CD14-positive monocyte (primary cell): ENCODE results near the gene TNNT2. TPM values are rescaled to one million over a fixed set of nuclear protein-coding genes. Genes with fewer than 3 reads are reported as not detected.

ENCODE experiments used
- DNase-seq, 3 donors: peaks; one replicate each; pipeline ENCODE4 v3.0.0-alpha.2; 2011 to 2022
- H2AFZ ChIP-seq: 2 replicates; pipeline ENCODE4 v1.6.0; 2012; ENCODE audit warnings: mild to moderate bottlenecking, low read depth, low read length, inconsistent platforms; ENCODE audit not compliant: insufficient read depth, poor library complexity, severe bottlenecking
- H3K27ac ChIP-seq, 2 donors: 1 replicate in 1 of 2; 2 replicates in 1 of 2; pipeline ENCODE4 v1.5.1; 2012 to 2013; ENCODE audit warnings: low read length in 2 of 2, control low read depth in 1 of 2, inconsistent platforms in 1 of 2, low read depth in 1 of 2, mild to moderate bottlenecking in 1 of 2
- H3K27me3 ChIP-seq, 2 donors: one replicate each; pipeline versions ENCODE4 v1.6.0 to v1.6.1; 2011 to 2013; ENCODE audit warnings: low read length in 2 of 2; ENCODE audit not compliant: control insufficient read depth in 2 of 2, insufficient read depth in 2 of 2
- H3K36me3 ChIP-seq, 2 donors: replicated peaks in 1 of 2; 1 replicate in 1 of 2; 2 replicates in 1 of 2; pipeline versions ENCODE4 v1.5.1 to v1.6.1; 2012 to 2013; ENCODE audit warnings: low read length in 2 of 2, control low read depth in 1 of 2, inconsistent platforms in 1 of 2, mild to moderate bottlenecking in 1 of 2; ENCODE audit not compliant: insufficient read depth in 2 of 2, control insufficient read depth in 1 of 2
- H3K4me1 ChIP-seq, 2 donors: 1 replicate in 1 of 2; 2 replicates in 1 of 2; pipeline versions ENCODE4 v1.5.1 to v1.6.1; 2012 to 2013; ENCODE audit warnings: low read length in 2 of 2, control low read depth in 1 of 2, inconsistent platforms in 1 of 2, mild to moderate bottlenecking in 1 of 2, moderate library complexity in 1 of 2; ENCODE audit not compliant: insufficient read depth in 2 of 2, control insufficient read depth in 1 of 2
- H3K4me2 ChIP-seq: replicated peaks from 2 replicates; pipeline ENCODE3; 2012; ENCODE audit warnings: low read length, moderate library complexity, mild to moderate bottlenecking; ENCODE audit not compliant: poor library complexity, severe bottlenecking; ENCODE audit errors: extremely low read depth
- H3K4me3 ChIP-seq, 3 experiments: fragments of 200-600 bp in 1 of 3; sonication (generic) in 1 of 3; replicated peaks in 1 of 3; 1 replicate in 2 of 3; 2 replicates in 1 of 3; pipeline ENCODE4 v1.5.1; 2011 to 2013; ENCODE audit warnings: low read length in 3 of 3, mild to moderate bottlenecking in 3 of 3, control low read depth in 2 of 3, low read depth in 2 of 3, inconsistent platforms in 1 of 3, moderate library complexity in 1 of 3
- H3K79me2 ChIP-seq: 2 replicates; pipeline ENCODE4 v1.6.0; 2012; ENCODE audit warnings: mild to moderate bottlenecking, control low read depth, inconsistent platforms, low read length, moderate library complexity; ENCODE audit not compliant: insufficient read depth
- H3K9ac ChIP-seq: 2 replicates; pipeline ENCODE4 v1.6.0; 2017; ENCODE audit warnings: low read length, mild to moderate bottlenecking; ENCODE audit not compliant: insufficient read depth, poor library complexity, severe bottlenecking
- H3K9me3 ChIP-seq, 2 donors: replicated peaks in 1 of 2; 1 replicate in 1 of 2; 2 replicates in 1 of 2; pipeline versions ENCODE4 v1.5.1 to v1.6.1; 2012 to 2013; ENCODE audit warnings: low read length in 2 of 2, control low read depth in 1 of 2; ENCODE audit not compliant: control insufficient read depth in 1 of 2, insufficient read depth in 1 of 2
- H4K20me1 ChIP-seq: 2 replicates; pipeline ENCODE4 v1.6.0; 2012; ENCODE audit warnings: mild to moderate bottlenecking, low read length, control low read depth, moderate library complexity; ENCODE audit not compliant: insufficient read depth
- H3K27ac Mint-ChIP-seq, 7 donors: one replicate each; pipeline ENCODE4 v1.8.0; 2020; ENCODE audit warnings: mild to moderate bottlenecking in 7 of 7, mixed read lengths in 7 of 7, moderate library complexity in 6 of 7, inconsistent platforms in 2 of 7
- H3K27me3 Mint-ChIP-seq, 3 donors: one replicate each; pipeline ENCODE4 v1.8.0; 2021 to 2022; ENCODE audit warnings: low read depth in 3 of 3, mild to moderate bottlenecking in 3 of 3, mixed read lengths in 3 of 3, moderate library complexity in 3 of 3, inconsistent platforms in 1 of 3
- H3K36me3 Mint-ChIP-seq, 2 donors: one replicate each; pipeline ENCODE4 v1.8.0; 2020; ENCODE audit warnings: mixed read lengths in 2 of 2, inconsistent platforms in 1 of 2, mild to moderate bottlenecking in 1 of 2
- H3K4me1 Mint-ChIP-seq: one replicate; pipeline ENCODE4 v1.8.0; 2020; ENCODE audit warnings: mild to moderate bottlenecking, mixed read lengths
- H3K4me3 Mint-ChIP-seq, 2 donors: one replicate each; pipeline ENCODE4 v1.8.0; 2020; ENCODE audit warnings: mild to moderate bottlenecking in 2 of 2, mixed read lengths in 2 of 2, moderate library complexity in 1 of 2
- H3K9me3 Mint-ChIP-seq, 7 donors: one replicate each; pipeline ENCODE4 v1.8.0; 2020 to 2022; ENCODE audit warnings: mixed read lengths in 7 of 7, mild to moderate bottlenecking in 6 of 7, moderate library complexity in 6 of 7, inconsistent platforms in 2 of 7
- WGBS: methylation state at CpG from one replicate; pipeline ENCODE4 v1.1.5; 2013; ENCODE audit warnings: missing lambda C conversion rate; ENCODE audit not compliant: insufficient coverage; 5-methylcytosine and 5-hydroxymethylcytosine counted together
- intact Hi-C, 2 donors: fragments of 100-400 bp; cut with micrococcal nuclease; formaldehyde crosslinking; loops; one replicate each; pipeline versions ENCODE4 v1.15.0 to v1.15.1; 2023
- polyA plus RNA-seq, 3 donors: library from polyadenylated mRNA; depleted of rRNA in 1 of 3; unstranded in 2 of 3; stranded (reverse) in 1 of 3; fragments of 300-500 nt in 2 of 3; fragments of >200 nt in 1 of 3; fragmentation: Illumina TruSeq in 2 of 3; gene quantifications; 1 replicate in 2 of 3; 2 replicates in 1 of 3; pipeline ENCODE4 v1.2.3, GENCODE V29; 2012 to 2021
- TF ChIP-seq, protein P1 (sequence below): fragments of 200-600 bp; IDR thresholded peaks from one replicate; pipeline ENCODE4 v1.8.0; 2022; ENCODE audit warnings: antibody characterized with exemption, mild to moderate bottlenecking

Gene TNNT2
- polyA plus RNA-seq, 3 donors: not detected

DNA sequence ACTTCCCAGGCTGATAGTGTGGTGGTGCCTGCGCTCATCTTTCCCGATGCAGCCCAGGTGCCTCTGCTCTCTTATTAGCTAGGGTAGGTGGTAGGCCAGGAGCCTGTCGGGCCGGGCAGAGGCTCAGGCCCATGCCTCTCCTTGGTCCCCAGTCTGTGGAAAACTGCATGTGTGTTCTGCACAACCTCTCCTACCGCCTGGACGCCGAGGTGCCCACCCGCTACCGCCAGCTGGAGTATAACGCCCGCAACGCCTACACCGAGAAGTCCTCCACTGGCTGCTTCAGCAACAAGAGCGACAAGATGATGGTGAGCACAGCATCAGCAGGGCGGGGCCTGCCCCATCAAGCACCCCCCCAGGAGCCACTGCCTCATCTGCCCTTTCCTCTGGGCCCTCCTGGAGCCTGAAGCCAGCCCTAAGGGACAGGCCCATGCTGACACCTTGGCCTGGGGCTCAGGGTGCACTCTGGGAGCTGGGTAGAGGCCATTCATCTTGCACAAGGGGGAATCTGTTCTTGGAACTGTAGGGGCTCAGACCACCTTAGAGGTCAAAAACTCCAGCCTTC lies 55.6 kb downstream of the TNNT2 start:
- no peak for DNase-seq
- H4K20me1 ChIP-seq: no peaks in the 10 kb centered on the region
- WGBS: 89% methylated on average over 14 of the region's 15 CpGs

DNA sequence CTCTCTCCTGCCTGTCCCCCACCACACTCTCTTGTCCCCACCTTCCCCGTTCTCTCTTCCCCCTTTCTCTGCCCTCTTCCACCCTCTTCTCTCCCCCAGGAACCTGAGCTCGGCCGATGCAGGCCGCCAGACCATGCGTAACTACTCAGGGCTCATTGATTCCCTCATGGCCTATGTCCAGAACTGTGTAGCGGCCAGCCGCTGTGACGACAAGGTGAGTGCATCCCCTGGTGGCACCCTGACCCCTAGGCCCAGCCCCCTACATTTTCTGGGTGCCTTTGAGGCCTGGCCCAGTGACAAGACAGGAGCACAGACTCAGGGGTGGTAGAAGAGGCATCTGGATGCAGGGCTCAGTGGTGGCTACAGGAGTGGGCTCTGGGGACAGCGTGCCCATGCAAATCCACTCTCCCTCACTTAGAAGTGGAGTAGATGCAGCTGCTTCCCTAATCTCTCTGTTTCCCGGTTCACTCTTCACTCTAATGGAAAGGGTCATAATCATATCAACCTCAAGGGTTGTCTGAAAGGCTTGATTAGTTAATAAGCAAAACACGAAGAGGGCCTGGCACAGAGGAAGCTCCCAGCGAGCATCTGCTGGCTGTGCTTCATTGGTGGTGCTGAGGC lies 57.2 kb downstream of the TNNT2 start:
- H3K4me2 ChIP-seq: no peak overlapping the region
- H3K9me3 Mint-ChIP-seq: peaks cover 0 to 2% (median 0%) of the 10 kb centered on the region in 7 donors
- WGBS: 91% methylated on average over 10 of the region's 12 CpGs

More for the DNA sequence above, 55.6 kb downstream of the TNNT2 start:
- Histone ChIP-seq H3K79me2 (no peaks in the 10 kb centered on the region), H3K4me1 (no peaks in the 10 kb centered on the region), H3K9me3 (no peaks in the 10 kb centered on the region), H3K9ac (no peak overlapping the region), H3K27ac (no peak overlapping the region), H3K36me3 (no peaks in the 10 kb centered on the region), H2AFZ (no peak overlapping the region), H3K4me3 (no peak overlapping the region), H3K4me2 (no peak overlapping the region), H3K27me3 (no peaks in the 10 kb centered on the region)
- H3K4me3 Mint-ChIP-seq: no peak overlapping the region
- H3K36me3 Mint-ChIP-seq: no peaks in the 10 kb centered on the region
- TF ChIP-seq, protein P1, sequence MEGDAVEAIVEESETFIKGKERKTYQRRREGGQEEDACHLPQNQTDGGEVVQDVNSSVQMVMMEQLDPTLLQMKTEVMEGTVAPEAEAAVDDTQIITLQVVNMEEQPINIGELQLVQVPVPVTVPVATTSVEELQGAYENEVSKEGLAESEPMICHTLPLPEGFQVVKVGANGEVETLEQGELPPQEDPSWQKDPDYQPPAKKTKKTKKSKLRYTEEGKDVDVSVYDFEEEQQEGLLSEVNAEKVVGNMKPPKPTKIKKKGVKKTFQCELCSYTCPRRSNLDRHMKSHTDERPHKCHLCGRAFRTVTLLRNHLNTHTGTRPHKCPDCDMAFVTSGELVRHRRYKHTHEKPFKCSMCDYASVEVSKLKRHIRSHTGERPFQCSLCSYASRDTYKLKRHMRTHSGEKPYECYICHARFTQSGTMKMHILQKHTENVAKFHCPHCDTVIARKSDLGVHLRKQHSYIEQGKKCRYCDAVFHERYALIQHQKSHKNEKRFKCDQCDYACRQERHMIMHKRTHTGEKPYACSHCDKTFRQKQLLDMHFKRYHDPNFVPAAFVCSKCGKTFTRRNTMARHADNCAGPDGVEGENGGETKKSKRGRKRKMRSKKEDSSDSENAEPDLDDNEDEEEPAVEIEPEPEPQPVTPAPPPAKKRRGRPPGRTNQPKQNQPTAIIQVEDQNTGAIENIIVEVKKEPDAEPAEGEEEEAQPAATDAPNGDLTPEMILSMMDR: no peak
- H3K4me1 Mint-ChIP-seq: no peaks in the 10 kb centered on the region
- H3K27ac Mint-ChIP-seq: peak overlapping the region in 1 of 7 donors; percentile 54
- peaks cover 6 to 8% (median 6%) of the 10 kb centered on the region in 3 donors for H3K27me3 Mint-ChIP-seq
- H3K9me3 Mint-ChIP-seq: peaks cover 0 to 2% (median 0%) of the 10 kb centered on the region in 7 donors
- intact Hi-C loops: no loop called here

More for the DNA sequence above, 57.2 kb downstream of the TNNT2 start:
- Histone ChIP-seq H3K36me3 (no peaks in the 10 kb centered on the region), H3K4me3 (no peak overlapping the region), H3K79me2 (no peaks in the 10 kb centered on the region), H3K9me3 (no peaks in the 10 kb centered on the region), H3K9ac (no peak overlapping the region), H3K27me3 (no peaks in the 10 kb centered on the region), H3K27ac (no peak overlapping the region), H2AFZ (no peak overlapping the region), H4K20me1 (no peaks in the 10 kb centered on the region), H3K4me1 (no peaks in the 10 kb centered on the region)
- no peak for DNase-seq
- Mint-ChIP-seq H3K27me3 (peaks cover 3 to 5% (median 4%) of the 10 kb centered on the region in 3 donors), H3K27ac (no peak overlapping the region), H3K4me1 (no peaks in the 10 kb centered on the region), H3K4me3 (peak overlapping the region in 1 of 2 donors; percentile 27), H3K36me3 (no peaks in the 10 kb centered on the region)
- TF ChIP-seq, protein P1: no peak
- intact Hi-C loops: no loop called here
